ENCODE data around the gene CCDC137. TPM values are rescaled to one million over a fixed set of nuclear protein-coding genes. Genes with fewer than 3 reads are reported as not detected.

The CCDC137 gene
- 55.1 and 62.4 TPM in 2 replicates for polyA plus RNA-seq (2012; rRNA removed)
- polyA plus RNA-seq (2012; cell fraction: cytosol; rRNA removed): 50.3 and 52.9 TPM in 2 replicates
- 72.5 and 89.0 TPM in 2 replicates for polyA plus RNA-seq (2012; cell fraction: nucleus; rRNA removed)

DNA sequence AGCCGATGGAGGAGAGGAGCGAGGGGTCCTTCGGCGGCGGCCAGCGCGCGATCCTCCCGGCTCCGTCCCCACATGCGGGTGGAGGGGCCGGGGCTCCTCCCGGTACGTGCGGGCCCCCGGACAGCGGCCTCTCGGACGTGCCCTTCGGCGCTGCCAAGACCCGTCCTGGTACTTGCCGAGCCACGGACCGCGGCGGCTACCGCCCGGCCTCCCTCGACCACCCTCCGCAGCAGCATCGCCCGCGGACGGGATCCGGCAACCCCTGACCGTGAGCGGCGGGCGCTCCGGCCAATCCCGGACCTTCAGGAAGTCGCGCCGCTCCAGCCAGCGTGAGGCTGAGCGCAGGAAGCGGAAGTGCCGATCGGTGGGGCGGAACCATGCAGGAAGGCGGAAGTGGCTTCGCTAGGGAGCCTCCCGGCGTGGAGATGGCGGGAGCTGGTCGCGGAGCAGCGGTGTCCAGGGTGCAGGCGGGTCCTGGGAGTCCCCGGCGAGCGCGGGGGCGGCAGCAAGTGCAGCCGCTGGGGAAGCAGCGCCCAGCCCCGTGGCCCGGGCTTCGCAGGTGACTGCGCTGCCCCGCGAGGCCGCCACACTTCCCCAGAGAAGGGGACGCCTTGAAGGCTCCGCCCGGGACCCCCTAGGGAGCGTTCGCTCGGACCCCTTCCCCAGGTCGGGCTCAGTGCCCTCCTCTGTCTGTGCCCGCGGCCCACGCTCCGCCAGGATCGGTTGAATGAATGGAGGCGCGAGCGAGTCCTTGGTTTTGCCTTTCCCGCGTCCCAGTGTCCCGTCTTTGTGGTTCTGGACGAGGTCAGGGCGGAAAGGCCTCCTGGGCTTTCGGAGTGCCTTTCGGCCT lies at the start of gene CCDC137, which contains the start of gene OXLD1:
CCDC137 (plus strand) TSS at position 396 of the 850 bp plus-strand sequence; CDS start at position 426, 30 bp downstream.
OXLD1 (minus strand) TSS at position 264 of the 850 bp plus-strand sequence; CDS start at position 236, 28 bp downstream.
- H3K79me2 ChIP-seq (ENCODE audit: insufficient read depth): peaks cover 67% of the 10 kb centered on the region
- TF ChIP-seq NRF1 (IDR thresholded peaks at IDR 0.05; ENCODE audit: low read depth, low read length) (no peak), JUND (IDR thresholded peaks at IDR 0.05) (no peak), POLR2AphosphoS5 (IDR thresholded peaks at IDR 0.05; ENCODE audit: low read depth, low read length) (peak; percentile 97), SMC3 (IDR thresholded peaks at IDR 0.05; ENCODE audit: low read depth, low read length) (no peak), MAX (IDR thresholded peaks at IDR 0.05; ENCODE audit: low read depth) (peak; percentile 97; the same call in 1 of the 2 replicates), TAF1 (IDR thresholded peaks at IDR 0.05; ENCODE audit: borderline replicate concordance, low read depth, low read length) (peak; percentile 98), MXI1 (IDR thresholded peaks at IDR 0.05; ENCODE audit: low read depth, low read length) (peak; percentile 93), GABPA (IDR thresholded peaks at IDR 0.05; ENCODE audit: low read depth) (peak; percentile 99), YY1 (IDR thresholded peaks at IDR 0.05; ENCODE audit: low read depth) (peak; percentile 92), GATA2 (CRISPR knock-in tag; IDR thresholded peaks at IDR 0.05) (peak; percentile 13; the same call in 1 of the 2 replicates), NFIC (IDR thresholded peaks at IDR 0.05; ENCODE audit: borderline replicate concordance) (no peak), CHD2 (IDR thresholded peaks at IDR 0.05; ENCODE audit: low read length, partially characterized antibody) (peak; percentile 94), RCOR1 (IDR thresholded peaks at IDR 0.05; ENCODE audit: low read length) (no peak), EP300 (IDR thresholded peaks at IDR 0.05; ENCODE audit: borderline replicate concordance in 1 of 2, low read depth in 1 of 2, low read length in 1 of 2) (no peak), FOXM1 (IDR thresholded peaks at IDR 0.05; ENCODE audit: low read depth) (no peak), ELF1 (IDR thresholded peaks at IDR 0.05) (peak; percentile 100), EZH2phosphoT487 (IDR thresholded peaks at IDR 0.05; ENCODE audit: borderline replicate concordance, low read depth) (no peak), MEF2A (IDR thresholded peaks at IDR 0.05; ENCODE audit: borderline replicate concordance, low read depth) (no peak)
- TF ChIP-seq, protein P1, sequence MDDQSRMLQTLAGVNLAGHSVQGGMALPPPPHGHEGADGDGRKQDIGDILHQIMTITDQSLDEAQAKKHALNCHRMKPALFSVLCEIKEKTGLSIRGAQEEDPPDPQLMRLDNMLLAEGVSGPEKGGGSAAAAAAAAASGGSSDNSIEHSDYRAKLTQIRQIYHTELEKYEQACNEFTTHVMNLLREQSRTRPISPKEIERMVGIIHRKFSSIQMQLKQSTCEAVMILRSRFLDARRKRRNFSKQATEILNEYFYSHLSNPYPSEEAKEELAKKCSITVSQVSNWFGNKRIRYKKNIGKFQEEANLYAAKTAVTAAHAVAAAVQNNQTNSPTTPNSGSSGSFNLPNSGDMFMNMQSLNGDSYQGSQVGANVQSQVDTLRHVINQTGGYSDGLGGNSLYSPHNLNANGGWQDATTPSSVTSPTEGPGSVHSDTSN (IDR thresholded peaks at IDR 0.05): peak; percentile 100
- TF ChIP-seq, protein P2, sequence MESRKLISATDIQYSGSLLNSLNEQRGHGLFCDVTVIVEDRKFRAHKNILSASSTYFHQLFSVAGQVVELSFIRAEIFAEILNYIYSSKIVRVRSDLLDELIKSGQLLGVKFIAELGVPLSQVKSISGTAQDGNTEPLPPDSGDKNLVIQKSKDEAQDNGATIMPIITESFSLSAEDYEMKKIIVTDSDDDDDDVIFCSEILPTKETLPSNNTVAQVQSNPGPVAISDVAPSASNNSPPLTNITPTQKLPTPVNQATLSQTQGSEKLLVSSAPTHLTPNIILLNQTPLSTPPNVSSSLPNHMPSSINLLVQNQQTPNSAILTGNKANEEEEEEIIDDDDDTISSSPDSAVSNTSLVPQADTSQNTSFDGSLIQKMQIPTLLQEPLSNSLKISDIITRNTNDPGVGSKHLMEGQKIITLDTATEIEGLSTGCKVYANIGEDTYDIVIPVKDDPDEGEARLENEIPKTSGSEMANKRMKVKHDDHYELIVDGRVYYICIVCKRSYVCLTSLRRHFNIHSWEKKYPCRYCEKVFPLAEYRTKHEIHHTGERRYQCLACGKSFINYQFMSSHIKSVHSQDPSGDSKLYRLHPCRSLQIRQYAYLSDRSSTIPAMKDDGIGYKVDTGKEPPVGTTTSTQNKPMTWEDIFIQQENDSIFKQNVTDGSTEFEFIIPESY (IDR thresholded peaks at IDR 0.05; ENCODE audit: borderline replicate concordance, low read depth): peak; percentile 47; the same call in 1 of the 2 replicates
- TF ChIP-seq, protein P3, sequence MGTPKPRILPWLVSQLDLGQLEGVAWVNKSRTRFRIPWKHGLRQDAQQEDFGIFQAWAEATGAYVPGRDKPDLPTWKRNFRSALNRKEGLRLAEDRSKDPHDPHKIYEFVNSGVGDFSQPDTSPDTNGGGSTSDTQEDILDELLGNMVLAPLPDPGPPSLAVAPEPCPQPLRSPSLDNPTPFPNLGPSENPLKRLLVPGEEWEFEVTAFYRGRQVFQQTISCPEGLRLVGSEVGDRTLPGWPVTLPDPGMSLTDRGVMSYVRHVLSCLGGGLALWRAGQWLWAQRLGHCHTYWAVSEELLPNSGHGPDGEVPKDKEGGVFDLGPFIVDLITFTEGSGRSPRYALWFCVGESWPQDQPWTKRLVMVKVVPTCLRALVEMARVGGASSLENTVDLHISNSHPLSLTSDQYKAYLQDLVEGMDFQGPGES (IDR thresholded peaks at IDR 0.05; ENCODE audit: low read depth, low read length): no peak; the same call in 1 of the 2 replicates
- TF ChIP-seq, protein P4, sequence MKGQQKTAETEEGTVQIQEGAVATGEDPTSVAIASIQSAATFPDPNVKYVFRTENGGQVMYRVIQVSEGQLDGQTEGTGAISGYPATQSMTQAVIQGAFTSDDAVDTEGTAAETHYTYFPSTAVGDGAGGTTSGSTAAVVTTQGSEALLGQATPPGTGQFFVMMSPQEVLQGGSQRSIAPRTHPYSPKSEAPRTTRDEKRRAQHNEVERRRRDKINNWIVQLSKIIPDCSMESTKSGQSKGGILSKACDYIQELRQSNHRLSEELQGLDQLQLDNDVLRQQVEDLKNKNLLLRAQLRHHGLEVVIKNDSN (IDR thresholded peaks at IDR 0.05; ENCODE audit: borderline replicate concordance, low read depth): peak; percentile 42; the same call in 1 of the 2 replicates
- TF ChIP-seq, protein P5, sequence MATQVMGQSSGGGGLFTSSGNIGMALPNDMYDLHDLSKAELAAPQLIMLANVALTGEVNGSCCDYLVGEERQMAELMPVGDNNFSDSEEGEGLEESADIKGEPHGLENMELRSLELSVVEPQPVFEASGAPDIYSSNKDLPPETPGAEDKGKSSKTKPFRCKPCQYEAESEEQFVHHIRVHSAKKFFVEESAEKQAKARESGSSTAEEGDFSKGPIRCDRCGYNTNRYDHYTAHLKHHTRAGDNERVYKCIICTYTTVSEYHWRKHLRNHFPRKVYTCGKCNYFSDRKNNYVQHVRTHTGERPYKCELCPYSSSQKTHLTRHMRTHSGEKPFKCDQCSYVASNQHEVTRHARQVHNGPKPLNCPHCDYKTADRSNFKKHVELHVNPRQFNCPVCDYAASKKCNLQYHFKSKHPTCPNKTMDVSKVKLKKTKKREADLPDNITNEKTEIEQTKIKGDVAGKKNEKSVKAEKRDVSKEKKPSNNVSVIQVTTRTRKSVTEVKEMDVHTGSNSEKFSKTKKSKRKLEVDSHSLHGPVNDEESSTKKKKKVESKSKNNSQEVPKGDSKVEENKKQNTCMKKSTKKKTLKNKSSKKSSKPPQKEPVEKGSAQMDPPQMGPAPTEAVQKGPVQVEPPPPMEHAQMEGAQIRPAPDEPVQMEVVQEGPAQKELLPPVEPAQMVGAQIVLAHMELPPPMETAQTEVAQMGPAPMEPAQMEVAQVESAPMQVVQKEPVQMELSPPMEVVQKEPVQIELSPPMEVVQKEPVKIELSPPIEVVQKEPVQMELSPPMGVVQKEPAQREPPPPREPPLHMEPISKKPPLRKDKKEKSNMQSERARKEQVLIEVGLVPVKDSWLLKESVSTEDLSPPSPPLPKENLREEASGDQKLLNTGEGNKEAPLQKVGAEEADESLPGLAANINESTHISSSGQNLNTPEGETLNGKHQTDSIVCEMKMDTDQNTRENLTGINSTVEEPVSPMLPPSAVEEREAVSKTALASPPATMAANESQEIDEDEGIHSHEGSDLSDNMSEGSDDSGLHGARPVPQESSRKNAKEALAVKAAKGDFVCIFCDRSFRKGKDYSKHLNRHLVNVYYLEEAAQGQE (IDR thresholded peaks at IDR 0.05; ENCODE audit: low read depth, low read length): peak; percentile 22; the same call in 1 of the 2 replicates

More for the DNA sequence above, at the start of gene CCDC137, which contains the start of gene OXLD1:
- CTCF ChIA-PET: interaction anchor here (0.6 to 2.9 kb wide), 5 partner anchors 9 to 540 kb away, joined by 3 to 12 read pairs (median 6); partner anchors contain the start of gene MRPL12
- no peaks in the 10 kb centered on the region for H4K20me1 ChIP-seq (ENCODE audit: insufficient read depth)
- WGBS (ENCODE audit: low lambda C conversion rate): 1% methylated on average over 54 of the region's 96 CpGs
- H3K4me3 ChIP-seq (ENCODE audit: low read depth in 2 of 2, low read length in 1 of 2): peak within 1 kb of the TSS; percentile 74 to 96
- H2AFZ ChIP-seq (ENCODE audit: low read depth): peak within 1 kb of the TSS; percentile 63
- H3K9me3 ChIP-seq: no peaks in the 10 kb centered on the region
- peak within 1 kb of the TSS; percentile 92 for H3K4me2 ChIP-seq
- H3F3A ChIP-seq (replicated peaks; ENCODE audit: insufficient read depth): peaks cover 7% of the 10 kb centered on the region
- DNase-seq: peak; percentile 100
- POLR2A ChIA-PET: interaction anchor here (0.6 to 2.3 kb wide), 10 partner anchors 9 to 225 kb away, joined by 3 to 7 read pairs (median 4); partner anchors contain the start of genes ALYREF, ARL16, HGS and MCRIP1
- peaks cover 28 to 40% of the 10 kb centered on the region in 2 experiments for H3K36me3 ChIP-seq (replicated peaks in 1 of 2; ENCODE audit: control insufficient read depth in 1 of 2, insufficient read depth in 2 of 2, low read length in 1 of 2)
- H3K27ac ChIP-seq (ENCODE audit: low read depth in 2 of 2, low read length in 1 of 2): peak within 1 kb of the TSS; percentile 71 to 80
- H3K9me2 ChIP-seq: no peaks in the 10 kb centered on the region
- no peaks in the 10 kb centered on the region for H3K27me3 ChIP-seq (ENCODE audit: insufficient read depth)
- peaks cover 18 to 22% of the 10 kb centered on the region in 2 experiments; a peak in 3 of 4 replicates for H3K4me1 ChIP-seq (ENCODE audit: control insufficient read depth in 1 of 2, insufficient read depth in 2 of 2, low read depth in 1 of 2, low read length in 1 of 2)
- H3K9ac ChIP-seq: peak within 1 kb of the TSS; percentile 96
